ENCODE results near the gene GGT5.
"Not testable (repeated sequence)": the region's sequence is repeated elsewhere in the genome, so short reads cannot be mapped to it uniquely, and the experiment has no call there.

Gene GGT5

DNA sequence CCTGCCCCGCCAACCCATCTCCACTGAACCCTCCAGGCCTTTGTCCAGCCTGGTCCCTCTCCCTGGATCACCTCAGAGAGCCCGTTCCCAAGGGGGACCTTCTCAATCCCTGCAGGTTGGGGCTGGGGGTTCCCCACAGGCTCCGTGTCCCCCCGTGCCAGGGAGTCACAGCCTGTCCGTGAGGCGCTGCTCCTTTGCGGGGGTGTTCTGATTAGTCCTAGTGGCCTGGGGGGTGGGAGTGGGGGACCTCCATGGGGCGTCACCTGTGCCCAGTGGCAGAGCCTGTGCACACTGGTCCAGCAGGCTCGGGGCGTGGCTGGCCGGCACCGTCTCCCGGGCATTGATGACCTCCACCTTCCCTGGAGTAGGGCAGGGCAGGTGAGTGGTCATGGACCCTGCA lies 11.6 kb downstream of the GGT5 start:
- no peak for DNase-seq (ENCODE audit: low read depth in 3 of 3)

GRCh38 chr22:24232725-24233124 lies 12.2 kb downstream of the GGT5 start:
- no peak for DNase-seq (ENCODE audit: low read depth in 3 of 3)

DNA sequence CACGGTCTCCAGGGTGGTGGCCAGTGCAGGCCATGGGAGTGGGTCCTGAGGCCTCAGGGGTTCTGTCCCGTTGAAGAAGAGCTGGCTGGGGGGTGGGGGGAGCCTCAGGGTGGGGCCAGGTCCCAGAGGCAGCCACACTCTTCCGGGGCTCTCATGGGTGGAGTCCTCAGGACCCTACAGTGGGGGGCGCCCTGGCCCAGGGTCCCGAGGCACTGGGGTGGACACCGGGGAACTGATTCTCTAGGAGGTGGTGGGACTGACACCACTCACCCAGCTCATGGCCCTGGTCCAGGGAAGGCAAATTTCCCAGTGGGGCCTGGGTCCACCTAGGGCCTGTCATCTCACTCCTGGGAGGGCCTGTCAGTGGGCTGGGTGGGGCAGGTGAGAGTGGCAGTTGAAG lies 12.8 kb downstream of the GGT5 start:
- DNase-seq (ENCODE audit: low read depth in 3 of 3) = no peak

GRCh38 chr22:24231706-24232105 lies 13.2 kb downstream of the GGT5 start:
- DNase-seq (ENCODE audit: low read depth in 3 of 3) = no peak

- DNase-seq (ENCODE audit: low read depth in 3 of 3) = peak; percentile 33 to 65 (median 56)
Measured at GRCh38 chr22:24230911-24231656, 13.8 kb downstream of the GGT5 start.

DNA sequence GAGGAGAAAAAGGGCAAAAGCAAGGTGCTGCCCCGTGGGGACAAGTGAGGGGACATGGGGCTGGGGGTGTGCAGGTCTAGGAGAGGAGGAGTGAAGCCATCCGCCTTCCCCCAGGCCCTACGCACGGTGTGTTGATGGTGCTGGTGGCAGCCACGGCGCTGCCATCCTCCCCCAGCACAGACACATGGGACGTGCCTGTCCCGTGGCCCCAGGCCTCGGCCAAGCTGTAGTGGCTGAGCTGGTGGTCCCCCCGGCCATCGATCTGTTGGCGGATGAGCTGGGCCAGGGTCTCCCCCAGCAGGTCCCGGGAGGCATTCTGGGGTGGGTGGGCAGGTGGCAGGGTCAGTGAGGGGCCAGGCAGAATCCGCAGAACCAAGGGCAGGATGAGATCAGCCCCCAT lies 18.9 kb downstream of the GGT5 start:
- DNase-seq (ENCODE audit: low read depth in 3 of 3) = no peak

GRCh38 chr22:24225044-24225601 lies 19.8 kb downstream of the GGT5 start:
- no peak for DNase-seq (ENCODE audit: low read depth in 3 of 3)

DNA sequence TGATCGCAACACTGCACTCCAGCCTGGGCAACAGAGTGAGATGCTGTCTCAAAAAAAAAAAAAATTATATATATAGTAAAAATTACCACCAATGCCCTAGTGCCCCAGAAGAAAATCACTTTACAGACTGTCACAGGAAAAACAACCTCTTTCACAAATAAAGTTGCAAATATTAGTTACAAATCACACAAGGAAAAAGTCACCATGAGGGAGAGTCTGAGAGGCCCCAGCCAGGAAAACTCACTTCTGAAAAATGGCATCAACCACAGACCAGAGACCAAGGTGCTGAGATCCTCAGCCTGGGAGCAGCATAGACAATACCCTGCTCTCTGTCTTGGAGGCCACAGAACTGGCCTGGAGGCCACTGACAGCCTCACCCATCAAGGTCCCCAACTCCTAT lies 20.4 kb downstream of the GGT5 start:
- no peak for DNase-seq (ENCODE audit: low read depth in 3 of 3)

- DNase-seq (ENCODE audit: low read depth in 3 of 3) = no peak
Measured at GRCh38 chr22:24219750-24220149, 25.1 kb downstream of the GGT5 start.

GRCh38 chr22:24217384-24217783 lies 27.5 kb downstream of the GGT5 start:
- no peak for DNase-seq (ENCODE audit: low read depth in 3 of 3)

GRCh38 chr22:24216541-24217209 lies 28.2 kb downstream of the GGT5 start:
- no peak for DNase-seq (ENCODE audit: low read depth in 3 of 3)

DNA sequence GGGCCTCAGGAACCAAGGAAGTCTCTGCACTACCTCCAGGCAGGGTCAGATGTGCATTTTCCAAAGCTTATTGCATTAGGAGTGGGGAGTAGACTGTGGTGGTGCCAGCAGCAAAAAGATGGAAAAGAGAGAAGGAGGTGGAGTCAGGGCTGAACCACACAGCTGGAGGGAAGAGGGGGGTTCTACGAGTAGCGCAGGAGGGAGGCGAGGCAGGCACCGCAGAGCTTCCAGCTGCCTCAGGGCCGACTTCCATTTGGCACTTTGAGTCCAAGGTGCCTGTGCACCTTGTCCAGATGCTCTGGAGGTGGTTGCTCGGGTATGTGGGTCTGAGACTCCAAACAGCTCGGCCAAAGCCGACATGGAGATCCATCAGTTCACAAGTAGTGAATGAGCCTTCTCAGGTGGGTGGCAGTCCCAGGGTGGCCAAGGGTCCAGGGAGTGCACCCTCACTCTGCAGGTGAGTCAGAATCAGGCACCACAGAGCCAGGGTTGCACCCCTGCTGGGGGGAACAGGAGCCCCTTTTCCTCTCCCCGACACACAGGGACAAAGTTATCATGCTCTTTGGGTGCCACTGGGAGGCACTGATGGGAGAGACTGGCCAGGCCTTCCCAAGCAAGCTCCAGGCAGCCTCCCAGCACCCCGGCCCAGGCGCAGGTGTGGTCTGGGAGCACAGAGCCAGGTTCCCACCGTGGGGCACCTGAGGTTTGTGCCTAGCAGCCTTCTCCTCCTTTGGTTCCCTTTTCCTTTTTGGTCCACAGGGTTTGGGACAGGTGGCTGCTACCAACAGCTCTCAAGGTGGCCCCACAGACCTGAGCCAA lies 30.2 kb downstream of the GGT5 start:
- DNase-seq (ENCODE audit: low read depth in 3 of 3) = no peak

GRCh38 chr22:24213111-24213510 lies 31.8 kb downstream of the GGT5 start:
- DNase-seq (ENCODE audit: low read depth in 3 of 3) = not testable (repeated sequence)

DNA sequence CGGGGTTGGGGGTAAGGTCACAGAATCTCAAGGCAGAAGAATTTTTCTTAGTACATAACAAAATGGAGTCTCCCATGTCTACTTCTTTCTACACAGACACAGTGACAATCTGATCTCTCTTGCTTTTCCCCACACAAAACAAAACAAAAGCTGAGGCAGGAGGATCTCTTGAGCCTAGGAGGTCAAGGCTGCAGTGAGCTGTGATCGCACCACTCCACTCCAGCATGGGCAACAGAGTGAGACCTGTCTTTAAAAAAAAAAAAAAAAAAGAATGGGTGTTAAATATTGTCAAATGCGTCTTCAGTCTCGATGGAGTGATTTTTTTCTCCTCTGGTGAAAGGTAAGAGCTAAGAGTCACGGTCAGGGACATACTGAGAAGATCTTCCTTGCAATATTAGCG lies 33.2 kb downstream of the GGT5 start:
- DNase-seq (ENCODE audit: low read depth in 3 of 3) = not testable (repeated sequence)

- DNase-seq (ENCODE audit: low read depth in 3 of 3) = not testable (repeated sequence)
Measured at GRCh38 chr22:24210409-24210808, 34.5 kb downstream of the GGT5 start.

DNA sequence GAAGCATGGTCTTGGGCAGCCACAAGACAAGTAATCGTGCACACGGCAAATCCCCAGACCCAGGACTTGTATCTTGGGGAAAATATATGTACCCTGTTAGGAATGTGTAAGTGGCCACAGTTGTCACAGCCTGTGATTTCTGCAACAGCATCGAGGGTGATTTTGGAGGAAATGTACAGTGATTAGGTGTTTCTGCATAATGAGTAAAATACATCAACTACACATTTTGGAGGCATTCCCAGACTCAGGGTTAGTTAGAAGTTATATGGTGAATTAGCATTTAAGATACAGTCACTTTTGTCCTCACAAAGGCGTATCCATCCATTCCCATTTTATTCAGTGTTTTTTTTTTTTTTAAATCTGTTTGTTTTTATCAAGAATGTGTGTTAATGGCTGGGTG lies 35.2 kb downstream of the GGT5 start:
- no peak for DNase-seq (ENCODE audit: low read depth in 3 of 3)

GRCh38 chr22:24209016-24209415 lies 35.9 kb downstream of the GGT5 start:
- no peak for DNase-seq (ENCODE audit: low read depth in 3 of 3)

DNA sequence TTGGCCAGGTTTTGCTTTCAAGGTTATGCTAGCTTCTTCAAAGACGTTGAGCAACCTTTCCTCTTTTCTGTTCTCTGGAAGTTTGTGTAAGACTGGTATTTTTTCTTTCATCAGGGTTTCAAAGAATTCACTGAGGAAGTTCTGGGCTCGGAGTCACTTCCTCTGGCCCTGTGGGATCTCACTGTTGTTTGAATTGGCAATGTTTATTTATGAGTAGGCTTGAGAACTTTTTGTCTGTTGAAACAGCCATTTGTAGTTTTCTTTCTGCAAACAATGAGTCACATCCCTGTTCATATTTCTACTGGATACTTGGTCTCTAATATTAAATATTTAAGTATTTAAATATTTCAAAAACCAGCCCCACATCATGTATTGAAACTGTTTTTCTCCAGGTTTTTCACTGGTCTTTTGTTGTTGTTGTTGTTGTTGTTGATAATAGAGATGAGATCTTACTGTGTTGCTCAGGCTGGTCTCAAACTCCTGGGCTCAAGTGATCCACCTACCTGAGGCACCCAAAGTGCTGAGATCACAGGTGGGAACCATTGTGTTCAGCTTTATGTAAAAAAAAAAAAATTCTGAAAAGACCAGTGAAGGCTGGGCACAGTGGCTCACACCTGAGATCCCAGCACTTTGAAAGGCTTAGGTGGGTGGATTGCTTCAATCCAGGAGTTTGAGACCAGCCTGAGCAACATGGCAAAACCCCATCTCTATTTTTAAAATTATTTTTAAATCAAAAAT lies 36.7 kb downstream of the GGT5 start:
- no peak for DNase-seq (ENCODE audit: low read depth in 3 of 3)

DNA sequence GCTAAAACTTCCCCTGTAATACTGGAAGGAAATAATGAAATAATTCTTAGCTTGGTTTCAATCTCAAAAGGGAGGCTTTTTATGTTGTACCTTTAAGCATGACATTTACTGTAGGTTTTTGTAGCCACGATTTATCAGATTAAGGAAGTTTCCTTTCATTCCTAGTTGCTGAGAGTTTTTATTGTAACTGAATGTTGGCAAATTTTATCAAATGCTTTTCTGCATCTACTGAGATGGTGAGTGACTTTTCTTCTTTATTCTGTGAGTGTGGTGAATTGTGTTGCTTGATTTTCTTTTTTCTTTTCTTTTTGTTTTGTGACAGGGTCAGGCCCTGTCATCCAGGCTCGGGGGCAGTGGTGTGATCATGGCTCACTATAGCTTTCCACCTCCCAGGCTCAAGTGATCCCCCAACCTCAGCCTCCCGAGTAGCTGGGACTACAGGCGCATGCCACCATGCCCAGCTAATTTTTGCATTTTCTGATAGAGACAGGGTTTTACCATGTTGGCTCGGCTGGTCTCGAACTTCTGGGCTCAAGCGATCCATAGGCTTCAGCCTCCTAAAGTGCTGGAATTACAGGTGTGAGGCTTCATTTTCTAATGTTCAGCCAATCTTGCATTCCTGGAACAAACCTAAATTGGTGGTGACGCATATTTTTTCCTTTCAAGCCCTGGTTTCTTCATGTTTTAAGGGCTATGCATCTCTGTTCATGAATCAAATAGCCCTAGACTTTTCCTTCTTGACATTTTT lies 37.4 kb downstream of the GGT5 start:
- DNase-seq (ENCODE audit: low read depth in 3 of 3) = no peak

- not testable (repeated sequence) for DNase-seq (ENCODE audit: low read depth in 3 of 3)
Measured at GRCh38 chr22:24206460-24207263, 38.2 kb downstream of the GGT5 start.
